GM18873 (cell line): Measurements from ENCODE around the gene OLFM1.

Experiments
- ATAC-seq: cut with Tn5 transposase; IDR thresholded peaks from one replicate; pipeline ENCODE4 v1.9.1; 2021; ENCODE audit warnings: mild to moderate bottlenecking, moderate library complexity, moderate number of reproducible peaks; ENCODE audit not compliant: unreplicated experiment, low FRiP score

OLFM1 gene

DNA sequence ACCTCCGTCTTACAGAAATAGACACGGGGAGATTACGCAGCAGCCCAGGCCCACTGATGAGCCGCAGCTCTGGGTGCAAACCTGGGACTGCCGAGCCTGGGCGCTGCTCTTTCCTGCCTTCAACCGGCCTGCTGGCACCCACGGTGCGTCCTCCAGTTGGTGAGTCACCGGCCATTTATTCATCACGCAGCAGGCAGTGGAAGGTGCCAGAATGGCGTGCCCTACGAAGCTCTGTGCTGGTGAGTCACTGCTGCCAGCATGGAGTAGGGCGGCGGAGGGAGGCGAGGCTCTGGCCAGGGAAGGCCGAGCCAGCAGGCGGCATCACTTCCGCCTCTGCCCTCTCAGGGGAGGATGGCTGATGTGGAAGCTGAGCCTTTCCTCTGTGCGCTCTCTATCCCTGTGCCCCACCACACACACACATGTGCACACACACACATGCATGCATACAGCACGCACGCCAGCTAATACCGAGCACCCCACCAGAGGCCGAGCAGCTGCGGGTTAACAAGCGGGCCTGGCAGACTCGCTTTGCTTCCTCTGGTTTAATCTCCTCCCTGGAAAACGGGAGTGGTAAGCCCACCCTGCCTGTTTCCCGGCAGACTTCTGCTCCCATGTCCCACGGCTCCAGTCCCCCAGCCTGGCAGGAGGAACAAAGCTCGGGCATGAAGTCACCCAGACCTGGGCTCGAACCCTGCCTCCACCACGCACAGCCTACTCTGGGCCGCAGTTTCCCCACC lies 39.2 kb downstream of the OLFM1 start:
- no peak for ATAC-seq

DNA sequence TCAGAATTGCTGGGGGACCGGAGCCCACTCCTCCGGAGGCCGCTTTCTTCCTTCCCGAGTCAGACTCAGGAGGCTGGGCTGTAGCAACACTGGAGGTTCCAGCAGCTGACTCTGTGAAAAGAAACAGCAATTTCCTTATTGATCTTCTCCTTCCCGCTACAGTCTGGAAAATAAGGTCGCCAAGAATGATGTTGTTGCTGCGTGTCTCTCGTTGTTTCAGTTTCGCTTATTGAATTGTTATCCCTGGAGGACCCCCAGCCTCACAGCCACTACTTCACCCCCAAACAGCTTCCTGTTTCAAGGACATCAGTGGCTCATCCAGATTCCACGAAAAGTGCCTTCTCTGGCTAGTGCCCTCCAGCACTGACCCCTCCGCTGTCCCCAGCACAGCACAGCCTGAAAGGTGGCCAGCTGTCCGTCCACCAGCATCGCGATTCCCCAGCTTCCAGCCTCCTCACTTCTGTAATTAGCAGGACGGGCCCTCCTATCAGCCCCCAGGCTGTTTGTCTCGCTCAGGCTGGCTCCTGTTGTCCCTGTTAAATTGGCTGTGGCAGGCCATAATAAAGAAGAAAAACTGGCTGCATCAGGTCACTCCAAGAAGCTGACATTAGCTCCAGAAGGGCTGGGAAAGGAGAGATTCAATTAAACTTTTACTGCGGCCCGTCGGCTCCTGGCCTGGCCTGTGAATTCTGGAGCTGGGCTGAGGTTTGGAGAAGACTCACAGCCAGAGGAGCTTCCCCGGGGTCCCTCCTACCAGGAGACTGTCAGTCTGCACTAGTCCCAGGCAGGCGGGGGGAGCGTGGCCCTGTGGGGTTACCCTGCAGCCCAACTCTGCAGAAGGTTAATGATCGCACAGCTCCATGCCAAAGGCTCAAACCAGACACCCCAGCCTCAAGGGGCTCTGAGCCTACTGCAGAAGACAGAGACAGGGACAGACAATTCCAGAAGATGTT lies 40.5 kb downstream of the OLFM1 start:
- ATAC-seq, result no peak

DNA sequence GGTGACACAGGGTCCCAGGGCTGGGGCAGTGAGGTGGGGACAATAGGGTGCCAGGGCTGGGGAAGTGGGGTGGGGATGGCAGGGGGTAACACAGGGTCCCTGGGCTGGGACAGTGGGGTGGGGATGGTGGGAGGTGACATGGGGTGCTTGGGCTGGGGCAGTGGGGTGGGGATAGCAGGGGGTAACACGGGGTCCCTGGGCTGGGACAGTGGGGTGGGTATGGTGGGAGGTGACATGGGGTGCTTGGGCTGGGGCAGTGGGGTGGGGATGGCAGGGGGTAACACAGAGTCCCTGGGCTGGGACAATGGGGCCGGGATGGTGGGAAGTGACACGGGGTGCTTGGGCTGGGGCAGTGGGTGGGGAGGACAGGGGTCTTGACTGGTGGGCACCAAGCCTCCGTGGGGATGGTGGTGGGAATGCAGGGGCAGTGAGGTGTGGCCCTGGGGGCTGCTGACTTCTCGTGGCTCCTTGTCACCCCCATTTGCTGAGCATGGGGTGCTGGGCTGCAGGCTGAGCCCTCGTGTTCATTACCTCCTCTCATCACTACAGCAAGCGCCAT lies 41.7 kb downstream of the OLFM1 start:
- no peak for ATAC-seq

DNA sequence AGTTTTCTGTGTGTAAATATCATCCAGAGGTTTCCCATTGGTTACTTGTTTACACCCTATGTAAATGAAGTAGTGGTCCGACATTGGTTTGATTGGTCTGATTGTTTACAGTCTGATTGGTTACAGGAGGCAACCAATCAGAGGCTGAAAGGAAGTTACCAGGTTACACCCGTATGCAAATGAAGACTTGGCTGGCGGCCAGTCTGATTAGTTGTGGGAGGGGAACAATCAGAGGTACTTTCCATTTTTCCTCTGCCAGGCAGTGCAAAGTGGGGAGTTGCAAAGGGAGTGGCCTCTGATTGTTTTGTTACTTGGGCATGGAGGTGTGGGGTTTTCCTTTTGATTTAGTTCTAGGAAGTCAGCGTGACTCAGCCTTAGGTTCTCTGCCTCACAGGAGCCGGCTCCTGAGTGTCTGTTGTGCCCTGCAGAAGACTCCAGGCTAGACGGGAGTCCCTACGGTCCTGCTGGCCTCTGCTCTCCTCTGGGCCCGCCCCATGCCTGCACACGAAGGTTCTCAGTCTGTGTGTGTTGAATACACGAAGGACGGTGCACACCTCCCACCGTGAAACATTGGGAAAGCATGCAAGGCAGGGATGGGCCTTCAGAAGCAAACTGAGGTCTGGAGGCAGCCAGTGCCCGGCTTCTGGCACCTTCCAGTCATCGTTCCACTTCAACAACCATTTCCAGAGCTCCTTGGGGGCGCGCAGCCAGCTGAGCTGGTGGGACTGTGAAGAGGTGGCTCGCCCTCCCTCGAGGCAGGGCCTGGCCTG lies 42.9 kb downstream of the OLFM1 start:
- ATAC-seq, result no peak

GRCh38 chr9:135131488-135131887 lies 44.0 kb downstream of the OLFM1 start:
- no peak for ATAC-seq

- no peak for ATAC-seq
These were observed 44.5 kb downstream of the OLFM1 start for GRCh38 chr9:135132008-135132407.

- no peak for ATAC-seq
These were observed 47.0 kb downstream of the OLFM1 start for GRCh38 chr9:135134268-135135022.

DNA sequence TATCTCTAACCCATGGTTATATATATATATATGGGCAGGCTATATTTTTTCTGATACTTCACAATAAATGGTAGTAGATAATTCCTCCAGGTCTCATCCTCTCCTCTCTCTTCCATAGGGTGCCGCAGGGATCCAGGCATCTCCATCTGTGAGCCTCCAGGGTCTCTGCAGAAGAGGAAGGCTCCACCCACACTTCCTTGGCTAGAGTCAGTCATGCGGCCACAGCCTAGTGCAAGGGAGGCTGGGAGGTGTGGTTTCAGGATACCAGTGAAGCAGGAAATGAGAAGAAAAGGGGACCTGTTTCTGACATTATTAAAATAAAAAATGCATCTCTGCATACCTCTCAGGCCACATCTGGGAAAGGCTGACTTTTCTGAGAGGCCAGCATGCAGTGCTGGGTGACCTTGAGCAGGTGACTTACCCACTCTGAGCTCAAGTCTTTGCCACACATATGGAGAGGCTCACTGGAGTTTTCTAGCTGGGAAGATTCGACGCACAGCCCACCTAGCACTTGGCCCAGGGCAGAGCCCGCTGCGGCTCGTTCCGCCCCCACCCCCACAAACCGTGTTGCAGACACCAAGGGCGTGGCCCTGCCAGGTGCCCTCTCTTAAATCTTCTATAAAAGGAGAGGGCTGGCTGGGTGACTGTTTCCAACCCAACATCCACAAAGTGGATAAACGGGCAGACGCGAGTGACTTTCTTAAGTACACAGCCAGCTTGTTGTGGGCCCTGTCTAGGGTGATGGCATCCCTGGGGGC lies 47.9 kb downstream of the OLFM1 start:
- ATAC-seq, result no peak

GRCh38 chr9:135135929-135136315 lies 48.5 kb downstream of the OLFM1 start:
- ATAC-seq, result no peak

GRCh38 chr9:135136481-135136880 lies 49.0 kb downstream of the OLFM1 start:
- no peak for ATAC-seq

GRCh38 chr9:135136991-135137832 lies 49.7 kb downstream of the OLFM1 start:
- no peak for ATAC-seq

DNA sequence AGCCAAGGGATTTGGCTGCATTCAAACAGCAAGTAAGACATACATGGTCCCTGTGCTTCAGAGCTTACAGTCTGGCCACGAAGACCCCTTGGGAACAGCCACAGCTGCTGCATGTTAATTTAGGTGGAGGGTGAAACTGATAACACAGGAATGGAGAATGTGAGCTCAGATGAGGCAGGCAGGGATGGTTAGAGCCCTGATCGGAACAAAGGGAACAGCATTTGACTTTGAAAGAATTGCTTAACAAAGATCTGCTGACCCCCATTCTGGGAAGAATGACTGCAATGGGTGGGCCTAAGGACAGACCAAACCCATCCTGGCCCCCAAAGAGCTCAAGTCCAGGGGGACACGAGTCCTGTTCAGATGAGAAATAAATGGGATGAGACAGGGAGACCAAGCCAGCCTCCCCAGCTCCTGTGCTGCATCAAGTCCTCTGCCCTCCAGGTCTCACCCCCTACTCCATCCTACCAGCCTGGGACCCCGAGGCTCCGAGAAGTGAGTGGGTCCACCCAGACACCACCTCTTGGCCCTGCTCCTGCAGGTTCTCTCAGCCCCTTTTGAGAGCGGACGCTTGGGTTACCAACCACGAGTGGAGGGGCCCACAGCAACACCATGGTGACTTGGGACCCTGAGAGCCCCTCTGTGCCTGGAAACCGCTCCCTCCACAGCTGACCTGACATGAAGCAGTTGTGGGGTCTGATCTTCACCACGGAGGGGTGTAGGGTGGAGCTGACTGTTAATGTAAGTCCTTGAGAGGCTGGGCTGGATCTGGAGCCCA lies 50.8 kb downstream of the OLFM1 start:
- ATAC-seq, result no peak

DNA sequence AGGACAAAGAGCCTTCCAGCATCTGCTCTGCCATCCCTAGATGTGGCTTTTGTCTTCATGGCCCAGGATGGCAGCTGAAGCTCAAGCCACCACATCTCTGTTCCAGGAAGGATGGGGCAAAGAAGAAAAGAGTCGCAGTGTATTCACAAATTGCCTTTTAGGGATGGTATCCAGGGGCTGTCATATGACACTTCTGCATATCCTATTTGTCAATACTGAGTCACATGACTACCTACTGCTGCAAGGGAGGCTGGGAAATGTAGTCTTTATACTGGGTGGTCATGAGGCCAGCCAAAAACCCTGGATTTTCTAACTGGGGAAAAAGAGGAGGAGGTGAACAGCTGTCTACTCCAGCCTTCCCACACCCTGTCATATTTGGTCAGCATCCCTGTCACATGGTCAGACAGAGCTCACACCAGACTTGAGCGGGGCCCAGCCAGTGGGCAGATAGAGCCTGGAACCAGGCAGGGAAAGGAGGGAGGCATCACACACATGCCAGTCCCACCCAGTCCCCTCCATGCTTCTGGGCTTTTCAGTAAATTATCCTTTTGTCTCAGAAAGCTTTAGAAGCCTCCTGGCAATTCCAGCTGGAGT lies 52.0 kb downstream of the OLFM1 start:
- ATAC-seq, result no peak

GRCh38 chr9:135141183-135141774 lies 53.8 kb downstream of the OLFM1 start:
- no peak for ATAC-seq

DNA sequence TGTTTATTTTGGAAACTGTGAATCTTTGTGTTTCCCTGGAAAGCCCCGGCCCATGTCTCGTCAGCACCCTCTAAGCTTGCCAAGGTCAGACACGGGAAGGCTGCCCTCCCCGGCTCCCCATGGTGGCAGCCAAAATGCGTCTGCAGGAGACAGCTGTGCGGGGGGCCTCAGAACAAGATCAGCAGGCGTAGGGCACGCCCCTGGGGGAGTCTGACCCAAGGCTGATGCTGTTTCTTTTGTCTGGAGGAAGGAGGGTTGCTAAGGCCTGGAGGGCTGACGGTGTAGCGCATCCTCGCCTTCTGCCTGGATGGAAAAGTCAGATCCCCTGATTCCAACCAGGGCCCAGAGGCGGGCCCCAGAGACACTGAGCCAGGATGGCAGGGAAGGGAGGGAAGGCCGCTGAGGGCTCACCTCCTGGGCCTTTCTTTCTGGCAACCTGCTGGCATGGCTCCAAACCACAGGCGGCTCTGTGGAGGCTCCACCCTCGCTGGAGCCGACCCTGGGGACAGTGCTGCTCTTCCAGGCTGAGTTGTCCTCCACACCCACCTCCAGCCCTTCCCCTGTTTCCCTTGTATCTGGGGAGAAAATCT lies 57.2 kb downstream of the OLFM1 start:
- no peak for ATAC-seq

GRCh38 chr9:135145312-135145711 lies 57.8 kb downstream of the OLFM1 start:
- ATAC-seq, result no peak
